HepG2 (cell line): ENCODE measurements around the gene SS18L1. TPM values are rescaled to one million over a fixed set of nuclear protein-coding genes. Genes with fewer than 3 reads are reported as not detected.

Experiments
- E2F1 ChIP-seq: sonication (generic); formaldehyde crosslinking; IDR thresholded peaks from 2 replicates; pipeline ENCODE4 v1.5.0; 2020; ENCODE audit warnings: missing genetic modification reagents
- HOXD1 ChIP-seq: sonication (generic); formaldehyde crosslinking; IDR thresholded peaks from 2 replicates; pipeline ENCODE4 v1.5.0; 2020; ENCODE audit warnings: missing genetic modification reagents
- MIER2 ChIP-seq: IDR thresholded peaks from 2 replicates; pipeline ENCODE4 v1.6.1; 2016; ENCODE audit warnings: missing biosample characterization, missing genetic modification reagents
- ZBTB7B ChIP-seq: sonication (generic); formaldehyde crosslinking; IDR thresholded peaks from 2 replicates; pipeline ENCODE4 v1.4.0; 2020; ENCODE audit warnings: missing genetic modification reagents
- ZHX2 ChIP-seq, 2 experiments: sonication (generic) in 1 of 2; formaldehyde crosslinking in 1 of 2; IDR thresholded peaks; 2 replicates each; pipeline versions ENCODE4 v1.6.1 to v1.9.0; 2014 to 2022; ENCODE audit warnings: antibody characterized with exemption in 1 of 2, borderline replicate concordance in 1 of 2, inconsistent platforms in 1 of 2, low read depth in 1 of 2, missing genetic modification reagents in 1 of 2
- ZNF569 ChIP-seq: sonication (generic); formaldehyde crosslinking; IDR thresholded peaks from 2 replicates; pipeline ENCODE4 v1.5.0; 2020; ENCODE audit warnings: mild to moderate bottlenecking, missing genetic modification reagents, moderate library complexity, borderline replicate concordance
- ZNF605 ChIP-seq: sonication (generic); formaldehyde crosslinking; IDR thresholded peaks from 2 replicates; pipeline ENCODE4 v1.8.0; 2022; ENCODE audit warnings: mild to moderate bottlenecking, missing genetic modification reagents
- ZNF7 ChIP-seq: IDR thresholded peaks from 2 replicates; pipeline ENCODE4 v1.6.1; 2016; ENCODE audit warnings: missing biosample characterization, missing genetic modification reagents
- polyA plus RNA-seq, 8 experiments: library from polyadenylated mRNA; depleted of rRNA in 3 of 8; stranded (reverse) in 7 of 8; unstranded in 1 of 8; fragments of >200 nt; fragmentation: Illumina TruSeq in 4 of 8; extraction: Trizol in 4 of 8; gene quantifications; 2 replicates each; pipeline versions ENCODE4 v1.2.1 to v1.2.3, GENCODE V29; 2011 to 2016; ENCODE audit warnings: low read depth in 4 of 8, missing spikeins in 1 of 8, mixed read lengths in 1 of 8; ENCODE audit not compliant: insufficient read depth in 1 of 8
- total RNA-seq, 5 experiments: library from RNA; depleted of rRNA; stranded (reverse); fragments of >200 nt; fragmentation: Illumina TruSeq; extraction: Trizol; gene quantifications; 2 replicates each; pipeline ENCODE4 v1.2.3, GENCODE V29; 2016; ENCODE audit warnings: low read depth in 1 of 5
- TF ChIP-seq, protein P1 (sequence below): sonication (generic); formaldehyde crosslinking; IDR thresholded peaks from 2 replicates; pipeline ENCODE4 v1.8.0; 2022; ENCODE audit warnings: mild to moderate bottlenecking, missing genetic modification reagents, borderline replicate concordance

Gene SS18L1
- total and polyA plus RNA-seq, 2 of the 13 experiments (the other 11 are each of a cell fraction or from before 2014, with no cell fraction given) = 17.8 to 27.6 TPM

- TF ChIP-seq ZHX2 (IDR thresholded peaks at IDR 0.05; ENCODE audit: low read depth) = no peak; the same call in 1 of the 2 replicates
- TF ChIP-seq ZHX2 (CRISPR knock-in tag; IDR thresholded peaks at IDR 0.05; ENCODE audit: borderline replicate concordance) = peak; percentile 60; the same call in 1 of the 2 replicates
- no peak for TF ChIP-seq MIER2 (CRISPR knock-in tag)
- TF ChIP-seq HOXD1 (CRISPR knock-in tag) = no peak; the same call in 1 of the 2 replicates
- peak; percentile 64; the same call in 1 of the 2 replicates for TF ChIP-seq ZBTB7B (CRISPR knock-in tag)
- no peak for TF ChIP-seq ZNF605 (CRISPR knock-in tag)
- no peak for TF ChIP-seq ZNF7
- TF ChIP-seq E2F1 (CRISPR knock-in tag) = peak; percentile 26; the same call in 1 of the 2 replicates
- no peak for TF ChIP-seq ZNF569
- TF ChIP-seq, protein P1, sequence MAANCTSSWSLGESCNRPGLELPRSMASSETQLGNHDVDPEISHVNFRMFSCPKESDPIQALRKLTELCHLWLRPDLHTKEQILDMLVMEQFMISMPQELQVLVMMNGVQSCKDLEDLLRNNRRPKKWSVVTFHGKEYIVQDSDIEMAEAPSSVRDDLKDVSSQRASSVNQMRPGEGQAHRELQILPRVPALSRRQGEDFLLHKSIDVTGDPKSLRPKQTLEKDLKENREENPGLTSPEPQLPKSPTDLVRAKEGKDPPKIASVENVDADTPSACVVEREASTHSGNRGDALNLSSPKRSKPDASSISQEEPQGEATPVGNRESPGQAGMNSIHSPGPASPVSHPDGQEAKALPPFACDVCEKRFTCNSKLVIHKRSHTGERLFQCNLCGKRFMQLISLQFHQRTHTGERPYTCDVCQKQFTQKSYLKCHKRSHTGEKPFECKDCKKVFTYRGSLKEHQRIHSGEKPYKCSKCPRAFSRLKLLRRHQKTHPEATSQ (CRISPR knock-in tag) = no peak
These were observed 21.6 kb upstream of the SS18L1 start, which contains the start of gene LSM14B (continued) for GRCh38 chr20:62121776-62122653.
